Transverse colon (tissue), 4 donors: Measurements from ENCODE around the gene S100PBP.

ENCODE experiments used
- CTCF ChIP-seq, 5 experiments: fragments of 200-600 bp in 3 of 5; fragments of 450-650 bp in 2 of 5; sonication (generic) in 3 of 5; IDR thresholded peaks; 1 replicate in 2 of 5; 2 replicates in 3 of 5; pipeline ENCODE4 v1.5.1; 2016 to 2017; ENCODE audit warnings: antibody characterized with exemption in 5 of 5, inconsistent platforms in 3 of 5, mild to moderate bottlenecking in 2 of 5, moderate library complexity in 1 of 5
- EP300 ChIP-seq: sonication (generic); formaldehyde crosslinking; IDR thresholded peaks from one replicate; pipeline ENCODE4 v1.6.1; 2017; ENCODE audit warnings: antibody characterized with exemption, low read depth
- POLR2A ChIP-seq: fragments of 450-650 bp; IDR thresholded peaks from one replicate; pipeline ENCODE4 v1.6.1; 2016; ENCODE audit warnings: antibody characterized with exemption, mild to moderate bottlenecking, moderate library complexity
- POLR2AphosphoS5 ChIP-seq, 3 donors: sonication (generic); formaldehyde crosslinking; IDR thresholded peaks; one replicate each; pipeline ENCODE4 v1.6.1; 2016; ENCODE audit warnings: antibody characterized with exemption in 3 of 3

- TF ChIP-seq CTCF (IDR thresholded peaks at IDR 0.05) (peak in 4 of 5 experiments; percentile 49 to 62 (median 60)), POLR2A (no peak), POLR2AphosphoS5 (IDR thresholded peaks at IDR 0.05) (no peak), EP300 (no peak)
Measured at GRCh38 chr1:32892368-32893197, 75.1 kb downstream of the S100PBP start.
